Measurements from ENCODE around the gene CDKN2A. TPM values are rescaled to one million over a fixed set of nuclear protein-coding genes. Genes with fewer than 3 reads are reported as not detected.
A peak's percentile ranks its signal among the peaks of the same experiment; 100 is the strongest.

Gene CDKN2A
- polyA plus RNA-seq, 1 of the 3 experiments (the other 2 are of a cell fraction), result 41.4 TPM

DNA sequence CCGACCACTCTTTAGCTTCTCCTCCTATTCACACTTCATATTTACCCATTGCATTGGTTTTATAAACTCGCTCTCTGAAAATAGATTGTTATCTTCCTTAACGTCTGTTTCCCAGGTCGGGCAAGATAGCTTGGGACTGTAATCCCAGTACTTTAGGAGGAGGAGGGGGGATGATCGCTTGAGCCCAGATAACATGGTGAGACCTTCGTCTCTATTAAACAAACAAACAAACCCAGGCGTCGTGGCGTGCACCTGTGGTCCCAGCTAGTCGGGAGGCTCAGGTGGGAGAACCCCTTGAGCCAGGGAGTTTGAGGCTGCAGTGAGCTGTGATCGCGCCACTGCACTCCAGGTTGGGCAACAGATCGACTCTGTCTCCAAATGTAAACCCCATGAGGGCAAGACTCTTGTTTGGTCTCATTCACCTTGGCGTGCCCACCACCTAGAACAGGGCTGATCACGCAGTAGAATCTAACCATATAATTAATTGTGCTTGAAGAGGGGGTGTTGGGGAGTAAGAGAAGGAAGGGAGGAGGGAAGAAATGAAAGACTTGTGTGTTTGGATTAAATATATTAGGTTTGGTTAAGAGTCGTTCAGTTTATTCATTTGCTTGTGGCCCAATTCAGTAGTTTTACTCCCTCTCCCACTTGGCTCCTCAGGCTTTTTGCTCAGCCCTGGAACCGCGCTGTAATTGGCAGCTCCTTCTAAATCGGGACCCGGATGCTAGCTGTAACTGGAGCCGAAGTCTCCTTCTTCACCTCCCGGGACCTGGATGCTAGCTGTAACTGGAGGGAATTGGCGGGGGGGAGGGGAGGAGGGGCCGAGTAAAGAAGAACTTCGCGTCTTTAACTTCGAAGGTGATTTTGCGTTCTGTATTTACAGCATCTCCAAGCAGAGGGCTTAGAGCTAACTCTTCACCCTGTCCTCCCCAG is 24.9 kb downstream of the CDKN2A start:
- Histone ChIP-seq H3F3A (replicated peaks; ENCODE audit: insufficient read depth) (peaks cover 11% of the 10 kb centered on the region), H3K4me3 (ENCODE audit: low read depth in 2 of 2, low read length in 1 of 2) (no peak overlapping the region), H3K36me3 (replicated peaks in 1 of 2; ENCODE audit: control insufficient read depth in 1 of 2, insufficient read depth in 2 of 2, low read length in 1 of 2) (no peaks in the 10 kb centered on the region), H2AFZ (ENCODE audit: low read depth) (peak overlapping the region; percentile 33; the same call in 1 of the 2 replicates), H3K4me1 (ENCODE audit: control insufficient read depth in 1 of 2, insufficient read depth in 2 of 2, low read depth in 1 of 2, low read length in 1 of 2) (peaks cover 0 to 12% of the 10 kb centered on the region in 2 experiments; a peak in 1 of 4 replicates), H3K79me2 (ENCODE audit: insufficient read depth) (no peaks in the 10 kb centered on the region), H4K20me1 (ENCODE audit: insufficient read depth) (no peaks in the 10 kb centered on the region), H3K9me2 (no peaks in the 10 kb centered on the region), H3K9me3 (no peaks in the 10 kb centered on the region), H3K9ac (no peak overlapping the region), H3K27me3 (ENCODE audit: insufficient read depth) (peaks cover 72% of the 10 kb centered on the region), H3K4me2 (peak overlapping the region; percentile 34; the same call in 1 of the 2 replicates), H3K27ac (ENCODE audit: low read depth in 2 of 2, low read length in 1 of 2) (no peak overlapping the region)
- CTCF ChIA-PET, result interaction anchor here (0.7 to 2.3 kb wide), 6 partner anchors 12 to 156 kb away, joined by 3 to 15 read pairs (median 6); partner anchors contain the start of gene CDKN2B
- TF ChIP-seq USF2 (IDR thresholded peaks at IDR 0.05; ENCODE audit: borderline replicate concordance, low read depth, low read length) (no peak), RCOR1 (IDR thresholded peaks at IDR 0.05; ENCODE audit: low read length) (no peak), RFX5 (IDR thresholded peaks at IDR 0.05; ENCODE audit: low read length) (no peak), SMC3 (IDR thresholded peaks at IDR 0.05; ENCODE audit: low read depth, low read length) (no peak), YY1 (IDR thresholded peaks at IDR 0.05; ENCODE audit: low read depth) (no peak), FOXJ3 (CRISPR knock-in tag; IDR thresholded peaks at IDR 0.05) (no peak), POLR2AphosphoS5 (IDR thresholded peaks at IDR 0.05; ENCODE audit: low read depth, low read length) (no peak), GABPA (IDR thresholded peaks at IDR 0.05; ENCODE audit: low read depth) (no peak), RAD21 (IDR thresholded peaks at IDR 0.05; ENCODE audit: low read length) (no peak), ELF1 (IDR thresholded peaks at IDR 0.05) (no peak), CHD2 (IDR thresholded peaks at IDR 0.05; ENCODE audit: low read length, partially characterized antibody) (no peak), FOXM1 (IDR thresholded peaks at IDR 0.05; ENCODE audit: low read depth) (no peak)
- TF ChIP-seq, protein P1, sequence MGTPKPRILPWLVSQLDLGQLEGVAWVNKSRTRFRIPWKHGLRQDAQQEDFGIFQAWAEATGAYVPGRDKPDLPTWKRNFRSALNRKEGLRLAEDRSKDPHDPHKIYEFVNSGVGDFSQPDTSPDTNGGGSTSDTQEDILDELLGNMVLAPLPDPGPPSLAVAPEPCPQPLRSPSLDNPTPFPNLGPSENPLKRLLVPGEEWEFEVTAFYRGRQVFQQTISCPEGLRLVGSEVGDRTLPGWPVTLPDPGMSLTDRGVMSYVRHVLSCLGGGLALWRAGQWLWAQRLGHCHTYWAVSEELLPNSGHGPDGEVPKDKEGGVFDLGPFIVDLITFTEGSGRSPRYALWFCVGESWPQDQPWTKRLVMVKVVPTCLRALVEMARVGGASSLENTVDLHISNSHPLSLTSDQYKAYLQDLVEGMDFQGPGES (IDR thresholded peaks at IDR 0.05; ENCODE audit: low read depth, low read length), result no peak
- TF ChIP-seq, protein P2, sequence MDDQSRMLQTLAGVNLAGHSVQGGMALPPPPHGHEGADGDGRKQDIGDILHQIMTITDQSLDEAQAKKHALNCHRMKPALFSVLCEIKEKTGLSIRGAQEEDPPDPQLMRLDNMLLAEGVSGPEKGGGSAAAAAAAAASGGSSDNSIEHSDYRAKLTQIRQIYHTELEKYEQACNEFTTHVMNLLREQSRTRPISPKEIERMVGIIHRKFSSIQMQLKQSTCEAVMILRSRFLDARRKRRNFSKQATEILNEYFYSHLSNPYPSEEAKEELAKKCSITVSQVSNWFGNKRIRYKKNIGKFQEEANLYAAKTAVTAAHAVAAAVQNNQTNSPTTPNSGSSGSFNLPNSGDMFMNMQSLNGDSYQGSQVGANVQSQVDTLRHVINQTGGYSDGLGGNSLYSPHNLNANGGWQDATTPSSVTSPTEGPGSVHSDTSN (IDR thresholded peaks at IDR 0.05), result no peak
- TF ChIP-seq, protein P3, sequence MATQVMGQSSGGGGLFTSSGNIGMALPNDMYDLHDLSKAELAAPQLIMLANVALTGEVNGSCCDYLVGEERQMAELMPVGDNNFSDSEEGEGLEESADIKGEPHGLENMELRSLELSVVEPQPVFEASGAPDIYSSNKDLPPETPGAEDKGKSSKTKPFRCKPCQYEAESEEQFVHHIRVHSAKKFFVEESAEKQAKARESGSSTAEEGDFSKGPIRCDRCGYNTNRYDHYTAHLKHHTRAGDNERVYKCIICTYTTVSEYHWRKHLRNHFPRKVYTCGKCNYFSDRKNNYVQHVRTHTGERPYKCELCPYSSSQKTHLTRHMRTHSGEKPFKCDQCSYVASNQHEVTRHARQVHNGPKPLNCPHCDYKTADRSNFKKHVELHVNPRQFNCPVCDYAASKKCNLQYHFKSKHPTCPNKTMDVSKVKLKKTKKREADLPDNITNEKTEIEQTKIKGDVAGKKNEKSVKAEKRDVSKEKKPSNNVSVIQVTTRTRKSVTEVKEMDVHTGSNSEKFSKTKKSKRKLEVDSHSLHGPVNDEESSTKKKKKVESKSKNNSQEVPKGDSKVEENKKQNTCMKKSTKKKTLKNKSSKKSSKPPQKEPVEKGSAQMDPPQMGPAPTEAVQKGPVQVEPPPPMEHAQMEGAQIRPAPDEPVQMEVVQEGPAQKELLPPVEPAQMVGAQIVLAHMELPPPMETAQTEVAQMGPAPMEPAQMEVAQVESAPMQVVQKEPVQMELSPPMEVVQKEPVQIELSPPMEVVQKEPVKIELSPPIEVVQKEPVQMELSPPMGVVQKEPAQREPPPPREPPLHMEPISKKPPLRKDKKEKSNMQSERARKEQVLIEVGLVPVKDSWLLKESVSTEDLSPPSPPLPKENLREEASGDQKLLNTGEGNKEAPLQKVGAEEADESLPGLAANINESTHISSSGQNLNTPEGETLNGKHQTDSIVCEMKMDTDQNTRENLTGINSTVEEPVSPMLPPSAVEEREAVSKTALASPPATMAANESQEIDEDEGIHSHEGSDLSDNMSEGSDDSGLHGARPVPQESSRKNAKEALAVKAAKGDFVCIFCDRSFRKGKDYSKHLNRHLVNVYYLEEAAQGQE (IDR thresholded peaks at IDR 0.05; ENCODE audit: low read depth, low read length), result no peak
- TF ChIP-seq, protein P4, sequence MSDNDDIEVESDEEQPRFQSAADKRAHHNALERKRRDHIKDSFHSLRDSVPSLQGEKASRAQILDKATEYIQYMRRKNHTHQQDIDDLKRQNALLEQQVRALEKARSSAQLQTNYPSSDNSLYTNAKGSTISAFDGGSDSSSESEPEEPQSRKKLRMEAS (IDR thresholded peaks at IDR 0.05; ENCODE audit: low read depth), result no peak
- 21% methylated on average over 28 of the region's 28 CpGs for WGBS (ENCODE audit: low lambda C conversion rate)
- POLR2A ChIA-PET, result interaction anchor here (0.8 kb wide), 1 partner anchor 40 kb away, joined by 3 read pairs; the partner anchor contains the start of gene CDKN2B
- DNase-seq, result no peak

All from SK-N-SH (cell line).